H1 (cell line): ENCODE data around the gene NOL4L. TPM values are rescaled to one million over a fixed set of nuclear protein-coding genes. Genes with fewer than 3 reads are reported as not detected.

Source experiments
- CTCF ChIA-PET: fragments of 300-600 bp; sonication (Branson Sonifier 250); formaldehyde crosslinking; loops from one replicate; lab custom pipeline; 2021; ENCODE audit not compliant: partially characterized antibody; lab: Charles Lee
- POLR2A ChIA-PET: fragments of 300-600 bp; sonication (Branson Sonifier 250); formaldehyde crosslinking; loops from one replicate; lab custom pipeline; 2021; ENCODE audit warnings: inconsistent platforms; ENCODE audit not compliant: partially characterized antibody; lab: Charles Lee
- DNase-seq, 2 experiments: peaks; one replicate each; pipeline versions ENCODE4 v3.0.0 to v3.0.0-alpha.2; 2010 to 2022; ENCODE audit warnings: low spot score in 2 of 2, low read depth in 1 of 2, mixed read lengths in 1 of 2
- FAIRE-seq: peaks from 2 replicates; lab custom pipeline; 2011; peaks lifted over from hg19 to GRCh38; lab: Jason Lieb, UNC
- H2AFZ ChIP-seq: 2 replicates; pipeline ENCODE4 v1.8.1; 2012; ENCODE audit warnings: low read length, inconsistent platforms
- H2AK5ac ChIP-seq: 2 replicates; pipeline ENCODE4 v1.6.1; 2013; ENCODE audit warnings: low read depth, low read length
- H2BK120ac ChIP-seq: replicated peaks from 2 replicates; pipeline ENCODE3; 2013; ENCODE audit warnings: low read depth, low read length, inconsistent platforms
- H2BK12ac ChIP-seq: 2 replicates; pipeline ENCODE4 v1.6.1; 2013; ENCODE audit warnings: low read depth, low read length
- H2BK15ac ChIP-seq: 2 replicates; pipeline ENCODE4 v1.6.1; 2013; ENCODE audit warnings: low read length
- H2BK20ac ChIP-seq: 2 replicates; pipeline ENCODE4 v1.6.1; 2013; ENCODE audit warnings: low read length
- H2BK5ac ChIP-seq: 2 replicates; pipeline ENCODE4 v1.6.1; 2013; ENCODE audit warnings: low read depth, low read length
- H3K14ac ChIP-seq: 2 replicates; pipeline ENCODE4 v1.6.1; 2013; ENCODE audit warnings: inconsistent platforms; ENCODE audit not compliant: insufficient read length
- H3K18ac ChIP-seq: 2 replicates; pipeline ENCODE4 v1.6.1; 2013; ENCODE audit warnings: low read length; ENCODE audit errors: extremely low read depth
- H3K23ac ChIP-seq: 2 replicates; pipeline ENCODE4 v1.6.1; 2013; ENCODE audit warnings: inconsistent platforms; ENCODE audit not compliant: insufficient read length
- H3K23me2 ChIP-seq: 2 replicates; pipeline ENCODE4 v1.6.1; 2013; ENCODE audit warnings: low read depth, low read length
- H3K27ac ChIP-seq: 2 replicates; pipeline ENCODE4 v1.6.1; 2011; ENCODE audit warnings: low read depth, low read length, inconsistent platforms
- H3K27me3 ChIP-seq, 4 experiments: replicated peaks in 1 of 4; 1 replicate in 1 of 4; 2 replicates in 3 of 4; pipeline versions ENCODE4 v1.6.1 to v1.8.1; 2011 to 2013; ENCODE audit warnings: low read length in 3 of 4, mild to moderate bottlenecking in 3 of 4, inconsistent platforms in 2 of 4, mixed read lengths in 2 of 4, moderate library complexity in 1 of 4; ENCODE audit not compliant: control insufficient read depth in 3 of 4, insufficient read depth in 3 of 4; ENCODE audit errors: extremely low read depth in 1 of 4
- H3K36me3 ChIP-seq, 4 experiments: 2 replicates each; pipeline versions ENCODE4 v1.6.1 to v1.8.1; 2011 to 2013; ENCODE audit warnings: mild to moderate bottlenecking in 4 of 4, low read length in 3 of 4, moderate library complexity in 2 of 4, control low read depth in 1 of 4, inconsistent platforms in 1 of 4; ENCODE audit not compliant: insufficient read depth in 4 of 4, control insufficient read depth in 2 of 4
- H3K4ac ChIP-seq: replicated peaks from 2 replicates; pipeline ENCODE3; 2013; ENCODE audit warnings: low read length, low read depth, mixed read lengths, inconsistent platforms; ENCODE audit not compliant: insufficient read length
- H3K4me1 ChIP-seq, 4 experiments: replicated peaks in 1 of 4; 1 replicate in 1 of 4; 2 replicates in 3 of 4; pipeline versions ENCODE4 v1.6.1 to v1.8.1; 2011 to 2013; ENCODE audit warnings: low read length in 3 of 4, inconsistent platforms in 2 of 4, mixed read lengths in 1 of 4; ENCODE audit not compliant: insufficient read depth in 4 of 4, control insufficient read depth in 3 of 4
- H3K4me2 ChIP-seq, 2 experiments: 2 replicates each; pipeline versions ENCODE4 v1.6.1 to v1.8.1; 2011 to 2013; ENCODE audit warnings: low read depth in 2 of 2, low read length in 2 of 2, control low read depth in 1 of 2, inconsistent platforms in 1 of 2, mild to moderate bottlenecking in 1 of 2; ENCODE audit not compliant: insufficient read depth in 1 of 2
- H3K4me3 ChIP-seq, 4 experiments: fragments of 200-600, 300-600 bp in 1 of 4; sonication (generic), shearing (Covaris generic), sonication (Bioruptor Twin) in 1 of 4; 2 replicates each; pipeline versions ENCODE4 v1.5.1 to v1.8.1; 2011 to 2016; ENCODE audit warnings: low read length in 4 of 4, low read depth in 3 of 4, control low read depth in 2 of 4, inconsistent platforms in 2 of 4, mild to moderate bottlenecking in 2 of 4, mixed read lengths in 1 of 4, moderate library complexity in 1 of 4; ENCODE audit not compliant: insufficient read depth in 2 of 4; ENCODE audit errors: extremely low read depth in 1 of 4
- H3K56ac ChIP-seq: replicated peaks from 2 replicates; pipeline ENCODE3; 2013; ENCODE audit warnings: low read depth, mild to moderate bottlenecking, mixed read lengths, low read length, inconsistent platforms; ENCODE audit not compliant: insufficient read length
- H3K79me1 ChIP-seq: 2 replicates; pipeline ENCODE4 v1.6.1; 2013; ENCODE audit warnings: low read depth, low read length, control low read depth
- H3K79me2 ChIP-seq, 2 experiments: 2 replicates each; pipeline versions ENCODE4 v1.6.1 to v1.8.1; 2012 to 2013; ENCODE audit warnings: low read length in 2 of 2, mild to moderate bottlenecking in 2 of 2, inconsistent platforms in 1 of 2; ENCODE audit not compliant: insufficient read depth in 2 of 2, control insufficient read depth in 1 of 2
- H3K9ac ChIP-seq, 4 experiments: replicated peaks in 1 of 4; 1 replicate in 1 of 4; 2 replicates in 3 of 4; pipeline versions ENCODE4 v1.6.1 to v1.8.1; 2011 to 2013; ENCODE audit warnings: low read depth in 3 of 4, low read length in 3 of 4, control low read depth in 2 of 4, mild to moderate bottlenecking in 2 of 4, moderate library complexity in 2 of 4, inconsistent platforms in 1 of 4; ENCODE audit errors: extremely low read depth in 1 of 4
- H3K9me3 ChIP-seq, 2 experiments: 2 replicates each; pipeline versions ENCODE4 v1.6.1 to v1.8.1; 2012 to 2013; ENCODE audit warnings: mild to moderate bottlenecking in 2 of 2, moderate library complexity in 2 of 2, control low read depth in 1 of 2, inconsistent platforms in 1 of 2, low read depth in 1 of 2, low read length in 1 of 2, mixed read lengths in 1 of 2; ENCODE audit not compliant: insufficient read depth in 2 of 2
- H4K20me1 ChIP-seq, 2 experiments: replicated peaks in 1 of 2; 2 replicates each; pipeline versions ENCODE3 to v1.8.1; 2011 to 2013; ENCODE audit warnings: inconsistent platforms in 2 of 2, low read length in 2 of 2, mild to moderate bottlenecking in 1 of 2; ENCODE audit not compliant: insufficient read depth in 2 of 2, control insufficient read depth in 1 of 2
- H4K5ac ChIP-seq: 2 replicates; pipeline ENCODE4 v1.6.1; 2013; ENCODE audit warnings: low read length, low read depth, mixed read lengths, inconsistent platforms; ENCODE audit not compliant: insufficient read length
- H4K8ac ChIP-seq: 2 replicates; pipeline ENCODE4 v1.8.0; 2013; ENCODE audit warnings: mild to moderate bottlenecking, moderate library complexity, low read length, inconsistent platforms; ENCODE audit not compliant: insufficient read depth; ENCODE audit errors: extremely low read depth
- H4K91ac ChIP-seq: replicated peaks from 2 replicates; pipeline ENCODE3; 2013; ENCODE audit warnings: low read length, mixed read lengths, inconsistent platforms; ENCODE audit not compliant: insufficient read length
- WGBS, 2 experiments: shearing (Covaris generic) in 1 of 2; methylation state at CpG; one replicate each; pipeline versions ENCODE4 v1.1.6 to v1.1.7; 2013 to 2015; ENCODE audit warnings: low lambda C conversion rate in 2 of 2, mixed read lengths in 2 of 2, inconsistent platforms in 1 of 2, low coverage in 1 of 2, missing lambda C conversion rate in 1 of 2; ENCODE audit not compliant: insufficient replicate concordance in 2 of 2, insufficient coverage in 1 of 2, insufficient read length in 1 of 2; ENCODE audit errors: extremely low coverage in 1 of 2, missing lambda C conversion rate in 1 of 2; 5-methylcytosine and 5-hydroxymethylcytosine counted together
- polyA plus RNA-seq, 7 experiments: library from polyadenylated mRNA; depleted of rRNA in 3 of 7; stranded (reverse) in 5 of 7; unstranded in 2 of 7; fragments of >200 nt in 5 of 7; fragments of 200-250 nt in 2 of 7; gene quantifications; 1 replicate in 5 of 7; 2 replicates in 1 of 7; 4 replicates in 1 of 7; pipeline versions ENCODE4 v1.2.1 to v1.2.3, GENCODE V29; 2011 to 2013; ENCODE audit warnings: missing spikeins in 2 of 7, mixed read lengths in 2 of 7
- total RNA-seq: library from RNA; stranded (reverse); fragmentation: NEBNext Ultra II Directional; extraction: Animal tissue kit (Norgen Biotek cat#: 25700); gene quantifications from 2 replicates; pipeline ENCODE4 v1.2.1, GENCODE V29; 2021

The NOL4L gene
- total and polyA plus RNA-seq, 2 of the 8 experiments (the other 6 are each of a cell fraction or from before 2014, with no cell fraction given) = 15.3 to 23.7 TPM

DNA sequence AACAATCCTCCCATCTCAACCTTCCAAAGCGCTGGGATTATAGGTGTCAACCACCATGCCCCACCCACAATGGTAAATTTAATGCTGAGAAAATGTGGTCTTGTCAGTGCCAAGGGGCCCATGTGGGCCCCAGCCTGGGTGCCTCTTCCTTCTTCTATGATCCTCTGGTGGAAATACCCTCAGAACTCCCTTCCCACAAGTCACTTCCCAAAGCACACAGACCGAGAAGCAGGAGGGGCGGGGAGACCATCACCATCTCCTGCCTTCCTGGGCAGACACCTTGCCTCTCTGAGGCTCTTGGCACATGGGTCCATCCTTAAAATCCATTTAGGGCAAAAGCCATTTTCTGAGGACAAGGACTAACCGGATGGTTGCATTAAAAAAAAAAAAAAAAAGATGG lies 59.0 kb downstream of the NOL4L start:
- H3K27ac ChIP-seq = no peak overlapping the region
- 77% methylated on average over 4 of the region's 4 CpGs; no CpG with 5 or more reads in 1 of the 2 experiments for WGBS, 2 experiments
- H4K8ac ChIP-seq = no peak overlapping the region
- no peaks in the 10 kb centered on the region for H4K20me1 ChIP-seq
- no peaks in the 10 kb centered on the region for H3K9me3 ChIP-seq
- FAIRE-seq (no peak), DNase-seq (no peak)
- H2BK12ac ChIP-seq = no peak overlapping the region
- H3K56ac ChIP-seq = no peak overlapping the region
- H2BK15ac ChIP-seq = no peak overlapping the region
- H2BK120ac ChIP-seq = no peak overlapping the region
- H3K18ac ChIP-seq = no peak overlapping the region
- H4K91ac ChIP-seq = no peak overlapping the region
- H2BK5ac ChIP-seq = no peak overlapping the region
- no peak overlapping the region for H3K4me3 ChIP-seq
- no peak overlapping the region for H3K4ac ChIP-seq
- H3K27me3 ChIP-seq = peaks cover 0 to 10% (median 4%) of the 10 kb centered on the region in 4 experiments; a peak in 4 of 7 replicates
- H4K5ac ChIP-seq = no peak overlapping the region
- ChIA-PET POLR2A (interaction anchor here (1.0 to 2.1 kb wide), 2 partner anchors 10 to 384 kb away, joined by 6 to 7 read pairs; no protein-coding TSS in a partner anchor), CTCF (interaction anchor here (0.9 to 11.7 kb wide), 7 partner anchors 11 to 138 kb away, joined by 3 to 246 read pairs (median 38); no protein-coding TSS in a partner anchor)
- H2AFZ ChIP-seq = no peak overlapping the region
- H3K9ac ChIP-seq = no peak overlapping the region
- H3K79me1 ChIP-seq = no peaks in the 10 kb centered on the region
- H3K36me3 ChIP-seq = no peaks in the 10 kb centered on the region; a peak in 1 of 8 replicates
- no peak overlapping the region for H2AK5ac ChIP-seq
- H3K23ac ChIP-seq = no peak overlapping the region
- H3K4me2 ChIP-seq = no peak overlapping the region
- no peak overlapping the region for H2BK20ac ChIP-seq
- H3K23me2 ChIP-seq = no peaks in the 10 kb centered on the region
- H3K14ac ChIP-seq = no peak overlapping the region
- H3K4me1 ChIP-seq = peaks cover 0 to 14% (median 10%) of the 10 kb centered on the region in 4 experiments; a peak in 5 of 7 replicates
- H3K79me2 ChIP-seq = no peaks in the 10 kb centered on the region
